Adipocyte (in vitro differentiated cells): Measurements from ENCODE around the gene SLX4IP.

ENCODE experiments used
- DNase-seq: peaks from one replicate; pipeline ENCODE4 v3.0.0-alpha.2; 2015; ENCODE audit warnings: low read depth
- H3K27me3 ChIP-seq: replicated peaks from 2 replicates; pipeline ENCODE4 v1.7.0; 2013; ENCODE audit warnings: mild to moderate bottlenecking, low read length, moderate library complexity; ENCODE audit not compliant: control insufficient read depth, insufficient read depth
- H3K36me3 ChIP-seq: 2 replicates; pipeline ENCODE4 v1.7.0; 2013; ENCODE audit warnings: low read length, mild to moderate bottlenecking, moderate library complexity; ENCODE audit not compliant: control insufficient read depth, insufficient read depth, severe bottlenecking
- H3K4me1 ChIP-seq: 2 replicates; pipeline ENCODE4 v1.7.0; 2013; ENCODE audit warnings: mild to moderate bottlenecking, low read length, moderate library complexity; ENCODE audit not compliant: control insufficient read depth, insufficient read depth
- H3K4me3 ChIP-seq: 2 replicates; pipeline ENCODE4 v1.7.0; 2013; ENCODE audit warnings: mild to moderate bottlenecking, low read length, moderate library complexity
- H3K9ac ChIP-seq: 2 replicates; pipeline ENCODE4 v1.7.0; 2013; ENCODE audit warnings: mild to moderate bottlenecking, low read length, moderate library complexity
- H3K9me3 ChIP-seq: 2 replicates; pipeline ENCODE4 v1.7.0; 2013; ENCODE audit warnings: mild to moderate bottlenecking, low read length, moderate library complexity; ENCODE audit not compliant: control insufficient read depth

SLX4IP gene

GRCh38 chr20:10511170-10511508, 76.0 kb downstream of the SLX4IP start:
- H3K27me3 ChIP-seq = no peaks in the 10 kb centered on the region
- peak overlapping the region; percentile 60 for H3K9ac ChIP-seq
- peak overlapping the region; percentile 48 for H3K4me3 ChIP-seq
- H3K4me1 ChIP-seq = peaks cover 68% of the 10 kb centered on the region
- H3K36me3 ChIP-seq = no peaks in the 10 kb centered on the region
- DNase-seq = no peak
- H3K9me3 ChIP-seq = no peaks in the 10 kb centered on the region

DNA sequence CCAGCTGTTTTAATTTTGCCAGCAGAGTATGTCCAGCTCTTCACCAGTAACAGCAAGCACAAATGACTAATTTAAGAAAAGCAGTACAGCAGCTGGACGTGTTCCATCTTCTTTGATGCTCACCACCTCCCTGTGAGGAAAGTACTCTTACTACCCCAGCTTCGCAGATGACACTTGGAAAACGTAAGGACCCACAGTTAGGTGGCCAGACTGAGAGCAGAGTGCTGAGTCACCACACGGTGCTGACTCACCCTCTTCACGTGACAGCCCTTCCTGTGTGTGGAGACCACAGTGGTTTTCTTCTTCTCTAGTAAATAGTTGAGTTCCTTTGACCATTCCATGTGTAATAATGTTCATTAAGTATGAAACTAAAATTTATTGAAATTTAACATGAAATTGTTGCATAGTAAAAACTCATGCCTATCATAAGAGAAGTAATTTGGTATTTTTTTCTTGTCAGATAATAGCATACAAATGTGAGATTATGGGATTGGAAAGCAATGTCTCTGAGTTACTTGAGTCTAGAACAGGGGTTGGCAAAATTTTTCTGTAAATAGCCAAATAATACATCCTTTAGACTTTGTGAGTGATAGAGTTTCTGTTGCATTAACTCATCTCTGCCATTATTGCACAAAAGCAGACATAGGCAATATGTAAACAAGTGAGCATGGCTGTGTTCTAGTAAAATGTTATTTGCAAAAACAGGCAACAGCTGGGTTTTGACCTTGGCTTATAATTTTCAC, 76.6 kb downstream of the SLX4IP start:
- H3K36me3 ChIP-seq = no peaks in the 10 kb centered on the region
- H3K27me3 ChIP-seq = no peaks in the 10 kb centered on the region
- no peaks in the 10 kb centered on the region for H3K9me3 ChIP-seq
- peak; percentile 94 for DNase-seq
- H3K4me1 ChIP-seq = peaks cover 62% of the 10 kb centered on the region
- peak overlapping the region; percentile 48 for H3K4me3 ChIP-seq
- peak overlapping the region; percentile 60 for H3K9ac ChIP-seq

- no peaks in the 10 kb centered on the region for H3K9me3 ChIP-seq
- no peak overlapping the region for H3K9ac ChIP-seq
- H3K36me3 ChIP-seq = no peaks in the 10 kb centered on the region
- no peak overlapping the region for H3K4me3 ChIP-seq
- no peak for DNase-seq
- H3K27me3 ChIP-seq = no peaks in the 10 kb centered on the region
- peaks cover 53% of the 10 kb centered on the region for H3K4me1 ChIP-seq
These were observed 78.0 kb downstream of the SLX4IP start for GRCh38 chr20:10513061-10513460.

GRCh38 chr20:10513931-10514575, 78.9 kb downstream of the SLX4IP start:
- Histone ChIP-seq H3K4me1 (peaks cover 43% of the 10 kb centered on the region), H3K36me3 (no peaks in the 10 kb centered on the region), H3K4me3 (peak overlapping the region; percentile 53), H3K9ac (peak overlapping the region; percentile 69), H3K27me3 (no peaks in the 10 kb centered on the region), H3K9me3 (no peaks in the 10 kb centered on the region)
- peak; percentile 65 for DNase-seq

GRCh38 chr20:10516529-10516928, 81.4 kb downstream of the SLX4IP start:
- no peak overlapping the region for H3K4me3 ChIP-seq
- H3K27me3 ChIP-seq = no peaks in the 10 kb centered on the region
- H3K9ac ChIP-seq = no peak overlapping the region
- no peak for DNase-seq
- no peaks in the 10 kb centered on the region for H3K9me3 ChIP-seq
- no peaks in the 10 kb centered on the region for H3K36me3 ChIP-seq
- peaks cover 36% of the 10 kb centered on the region for H3K4me1 ChIP-seq

- Histone ChIP-seq H3K9me3 (no peaks in the 10 kb centered on the region), H3K4me1 (peaks cover 29% of the 10 kb centered on the region), H3K27me3 (no peaks in the 10 kb centered on the region), H3K4me3 (no peak overlapping the region), H3K36me3 (no peaks in the 10 kb centered on the region), H3K9ac (no peak overlapping the region)
- no peak for DNase-seq
These were observed 84.4 kb downstream of the SLX4IP start for GRCh38 chr20:10519361-10520046.

DNA sequence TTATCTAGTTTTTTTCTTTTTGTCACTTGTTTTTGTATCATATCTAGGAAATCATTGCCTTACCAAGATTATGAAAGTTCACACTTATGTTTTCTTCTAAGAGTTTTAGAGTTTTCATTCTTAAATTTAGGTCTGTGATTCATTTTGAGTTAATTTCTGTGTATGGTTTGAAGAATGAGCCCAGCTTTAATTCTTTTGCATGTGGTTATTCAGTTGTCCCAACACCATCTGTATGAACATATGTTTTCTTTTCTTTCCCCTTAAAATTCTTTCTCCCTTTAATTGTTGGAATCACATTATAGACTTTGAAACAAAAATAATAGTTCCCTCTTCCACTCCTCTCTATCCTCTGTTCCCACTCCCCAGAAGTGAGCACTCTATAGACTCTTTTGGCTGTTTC, 85.4 kb downstream of the SLX4IP start:
- H3K36me3 ChIP-seq = no peaks in the 10 kb centered on the region
- no peak overlapping the region for H3K4me3 ChIP-seq
- H3K9me3 ChIP-seq = no peaks in the 10 kb centered on the region
- DNase-seq = no peak
- H3K4me1 ChIP-seq = peaks cover 23% of the 10 kb centered on the region
- no peak overlapping the region for H3K9ac ChIP-seq
- no peaks in the 10 kb centered on the region for H3K27me3 ChIP-seq

DNA sequence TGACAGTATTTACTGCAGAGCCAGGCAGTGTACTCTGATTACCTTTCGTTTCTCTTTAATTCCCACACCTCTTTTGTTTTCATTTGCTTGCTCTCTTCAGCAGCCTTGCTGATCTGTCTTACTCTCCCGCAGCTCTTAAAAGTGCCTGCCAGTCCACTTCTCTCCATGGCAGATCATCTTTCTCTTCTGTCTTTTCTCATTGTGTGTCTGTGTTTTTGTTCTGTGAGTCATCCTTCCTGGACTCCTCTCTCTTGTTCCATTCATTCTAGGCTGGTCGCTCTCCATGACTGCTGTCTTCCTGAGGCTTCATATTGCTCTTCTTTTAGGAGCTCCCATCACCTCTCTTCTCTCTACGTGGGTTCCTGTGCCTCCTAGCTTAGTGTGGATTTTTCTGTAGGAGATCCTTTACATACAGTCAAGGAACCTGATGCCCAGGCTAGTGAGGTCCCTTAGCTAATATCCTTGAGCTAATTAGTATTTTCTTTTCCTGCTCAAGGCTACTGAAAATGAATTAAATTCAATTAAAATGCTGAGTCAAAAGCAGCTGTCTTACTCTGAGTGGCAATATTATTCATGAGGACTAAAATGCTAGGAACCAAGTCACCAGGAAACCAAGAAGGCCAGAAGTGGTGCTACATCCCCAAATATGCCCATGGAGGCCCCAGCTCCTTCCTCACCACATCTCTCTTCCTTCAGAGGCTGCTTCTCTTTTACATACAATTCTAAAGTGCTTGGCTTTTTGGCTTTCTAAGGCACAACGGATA, 86.1 kb downstream of the SLX4IP start:
- H3K9ac ChIP-seq = peak overlapping the region; percentile 3
- peak overlapping the region; percentile 20 for H3K4me3 ChIP-seq
- no peaks in the 10 kb centered on the region for H3K27me3 ChIP-seq
- DNase-seq = peak; percentile 81
- peaks cover 23% of the 10 kb centered on the region for H3K4me1 ChIP-seq
- no peaks in the 10 kb centered on the region for H3K36me3 ChIP-seq
- H3K9me3 ChIP-seq = no peaks in the 10 kb centered on the region

GRCh38 chr20:10521836-10522235, 86.7 kb downstream of the SLX4IP start:
- no peak overlapping the region for H3K4me3 ChIP-seq
- H3K27me3 ChIP-seq = no peaks in the 10 kb centered on the region
- H3K9ac ChIP-seq = no peak overlapping the region
- no peaks in the 10 kb centered on the region for H3K9me3 ChIP-seq
- no peak for DNase-seq
- H3K4me1 ChIP-seq = peaks cover 23% of the 10 kb centered on the region
- no peaks in the 10 kb centered on the region for H3K36me3 ChIP-seq

- H3K9me3 ChIP-seq = no peaks in the 10 kb centered on the region
- no peaks in the 10 kb centered on the region for H3K36me3 ChIP-seq
- DNase-seq = no peak
- H3K4me3 ChIP-seq = no peak overlapping the region
- peaks cover 23% of the 10 kb centered on the region for H3K4me1 ChIP-seq
- no peaks in the 10 kb centered on the region for H3K27me3 ChIP-seq
- no peak overlapping the region for H3K9ac ChIP-seq
These were observed 87.2 kb downstream of the SLX4IP start for GRCh38 chr20:10522328-10522727.

GRCh38 chr20:10523443-10523842, 88.3 kb downstream of the SLX4IP start:
- no peak overlapping the region for H3K4me3 ChIP-seq
- no peaks in the 10 kb centered on the region for H3K27me3 ChIP-seq
- no peaks in the 10 kb centered on the region for H3K9me3 ChIP-seq
- H3K36me3 ChIP-seq = no peaks in the 10 kb centered on the region
- peaks cover 23% of the 10 kb centered on the region for H3K4me1 ChIP-seq
- no peak overlapping the region for H3K9ac ChIP-seq
- no peak for DNase-seq
